Measurements from ENCODE around the gene TMEM80. TPM values are rescaled to one million over a fixed set of nuclear protein-coding genes. Genes with fewer than 3 reads are reported as not detected.

Gene TMEM80
- total RNA-seq, 2 donors from 2014 or later, result 66.0 to 70.9 TPM

DNA sequence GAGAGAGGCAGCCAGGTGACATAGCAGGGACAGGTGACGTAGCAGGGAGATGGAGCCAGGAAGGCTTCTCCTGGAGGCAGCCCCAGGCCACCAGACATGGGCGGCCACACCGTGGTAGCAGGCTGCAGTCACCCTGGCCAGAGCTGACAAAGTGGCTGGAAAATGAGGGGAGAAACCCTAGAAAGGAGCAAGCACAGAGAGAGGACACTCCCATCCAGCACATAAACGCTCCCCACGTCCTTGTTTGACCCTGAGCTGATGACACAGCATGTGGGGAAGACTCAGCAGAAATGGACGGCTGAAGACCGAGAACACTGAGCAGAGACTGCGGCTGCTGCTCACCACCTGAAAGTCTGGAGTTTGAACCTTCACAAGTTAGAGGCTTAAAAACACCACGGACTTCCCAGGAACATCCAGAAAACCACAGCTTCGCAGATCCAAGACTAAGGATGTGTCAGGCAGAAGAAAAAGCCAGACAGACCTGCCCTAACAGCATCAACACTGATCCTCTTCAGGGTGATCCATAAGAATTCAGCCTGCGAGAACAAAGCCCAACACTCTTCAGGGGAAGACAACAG, 29.8 kb upstream of the TMEM80 start:
- H3K27me3 ChIP-seq (replicated peaks; ENCODE audit: insufficient read depth), result no peaks in the 10 kb centered on the region
- peak; percentile 79 for DNase-seq (ENCODE audit: low spot score)
- intact Hi-C loops (cut with DNase I), result loop anchor here (10.0 kb wide), 1 partner anchor 119 kb away; no protein-coding TSS in a partner anchor
- H3K36me3 ChIP-seq, result no peaks in the 10 kb centered on the region
- WGBS, result 28% methylated on average over 11 of the region's 11 CpGs
- H3K4me1 ChIP-seq (replicated peaks), result no peaks in the 10 kb centered on the region
- no peak overlapping the region for H3K4me3 ChIP-seq
- no peaks in the 10 kb centered on the region for H3K9me3 ChIP-seq
- TF ChIP-seq POLR2AphosphoS5 (IDR thresholded peaks at IDR 0.05) (peak; percentile 88), POLR2A (IDR thresholded peaks at IDR 0.05) (no peak)
- TF ChIP-seq, protein P1, sequence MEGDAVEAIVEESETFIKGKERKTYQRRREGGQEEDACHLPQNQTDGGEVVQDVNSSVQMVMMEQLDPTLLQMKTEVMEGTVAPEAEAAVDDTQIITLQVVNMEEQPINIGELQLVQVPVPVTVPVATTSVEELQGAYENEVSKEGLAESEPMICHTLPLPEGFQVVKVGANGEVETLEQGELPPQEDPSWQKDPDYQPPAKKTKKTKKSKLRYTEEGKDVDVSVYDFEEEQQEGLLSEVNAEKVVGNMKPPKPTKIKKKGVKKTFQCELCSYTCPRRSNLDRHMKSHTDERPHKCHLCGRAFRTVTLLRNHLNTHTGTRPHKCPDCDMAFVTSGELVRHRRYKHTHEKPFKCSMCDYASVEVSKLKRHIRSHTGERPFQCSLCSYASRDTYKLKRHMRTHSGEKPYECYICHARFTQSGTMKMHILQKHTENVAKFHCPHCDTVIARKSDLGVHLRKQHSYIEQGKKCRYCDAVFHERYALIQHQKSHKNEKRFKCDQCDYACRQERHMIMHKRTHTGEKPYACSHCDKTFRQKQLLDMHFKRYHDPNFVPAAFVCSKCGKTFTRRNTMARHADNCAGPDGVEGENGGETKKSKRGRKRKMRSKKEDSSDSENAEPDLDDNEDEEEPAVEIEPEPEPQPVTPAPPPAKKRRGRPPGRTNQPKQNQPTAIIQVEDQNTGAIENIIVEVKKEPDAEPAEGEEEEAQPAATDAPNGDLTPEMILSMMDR (IDR thresholded peaks at IDR 0.05), result peak in 1 of 4 experiments; percentile 5
- H3K27ac ChIP-seq, result peak overlapping the region; percentile 73 to 79

DNA sequence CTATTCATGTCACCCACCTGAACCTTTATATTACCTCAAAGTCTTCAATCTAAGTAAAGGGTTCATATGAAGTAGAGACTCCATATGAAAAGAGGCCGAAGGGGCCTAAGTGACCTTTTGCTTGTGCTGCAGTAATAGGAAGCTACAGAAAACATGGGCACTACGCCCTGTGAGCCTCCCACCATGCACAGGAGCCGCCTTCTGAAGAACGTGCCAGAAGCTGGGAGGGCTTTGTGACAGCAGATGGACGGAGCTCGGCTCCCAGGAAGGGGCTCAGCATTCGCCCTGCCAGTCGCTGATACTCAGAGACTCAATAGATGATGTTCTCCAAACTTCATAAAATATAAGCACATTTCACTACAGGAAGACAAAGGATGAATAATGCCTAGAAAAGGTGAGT, 21.8 kb upstream of the TMEM80 start:
- H3K4me3 ChIP-seq, result no peak overlapping the region
- H3K36me3 ChIP-seq, result peaks cover 5 to 14% of the 10 kb centered on the region in 2 donors
- TF ChIP-seq, protein P1 (IDR thresholded peaks at IDR 0.05), result no peak
- TF ChIP-seq POLR2A (IDR thresholded peaks at IDR 0.05) (no peak), POLR2AphosphoS5 (IDR thresholded peaks at IDR 0.05) (no peak)
- no peaks in the 10 kb centered on the region for H3K27me3 ChIP-seq (replicated peaks; ENCODE audit: insufficient read depth)
- intact Hi-C loops (cut with DNase I), result no loop called here
- no peak overlapping the region for H3K27ac ChIP-seq
- H3K4me1 ChIP-seq (replicated peaks), result no peaks in the 10 kb centered on the region
- no peak for DNase-seq (ENCODE audit: low spot score)
- WGBS, result 90% methylated on average over 8 of the region's 8 CpGs
- no peaks in the 10 kb centered on the region for H3K9me3 ChIP-seq

DNA sequence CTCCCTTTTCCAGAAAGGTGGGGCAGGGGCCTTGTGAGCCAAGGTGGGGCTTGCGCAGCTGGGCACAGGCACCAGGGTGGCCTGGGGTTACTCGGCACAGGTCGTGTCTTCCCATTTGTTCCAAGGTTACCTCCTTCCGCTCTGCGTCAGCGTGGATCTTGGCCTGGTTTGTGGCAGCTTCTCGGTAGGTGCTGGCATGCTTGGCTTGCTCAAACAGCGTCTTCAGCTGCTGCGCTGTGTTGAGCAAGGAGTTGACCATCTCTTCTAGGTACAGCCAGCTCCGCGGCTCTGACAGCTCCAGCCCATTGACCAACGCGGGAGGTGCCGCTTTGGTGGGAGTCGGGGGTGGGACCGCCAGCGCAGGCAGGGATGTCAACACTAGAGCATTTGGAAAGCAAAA, 21.2 kb upstream of the TMEM80 start:
- TF ChIP-seq POLR2A (IDR thresholded peaks at IDR 0.05) (no peak), POLR2AphosphoS5 (IDR thresholded peaks at IDR 0.05) (no peak)
- TF ChIP-seq, protein P1 (IDR thresholded peaks at IDR 0.05), result no peak
- H3K4me3 ChIP-seq, result no peak overlapping the region
- H3K36me3 ChIP-seq, result peaks cover 5 to 14% of the 10 kb centered on the region in 2 donors
- no peak for DNase-seq (ENCODE audit: low spot score)
- H3K9me3 ChIP-seq, result no peaks in the 10 kb centered on the region
- intact Hi-C loops (cut with DNase I), result no loop called here
- WGBS, result 95% methylated on average over 17 of the region's 17 CpGs
- H3K27ac ChIP-seq, result no peak overlapping the region
- no peaks in the 10 kb centered on the region for H3K27me3 ChIP-seq (replicated peaks; ENCODE audit: insufficient read depth)
- no peaks in the 10 kb centered on the region for H3K4me1 ChIP-seq (replicated peaks)

DNA sequence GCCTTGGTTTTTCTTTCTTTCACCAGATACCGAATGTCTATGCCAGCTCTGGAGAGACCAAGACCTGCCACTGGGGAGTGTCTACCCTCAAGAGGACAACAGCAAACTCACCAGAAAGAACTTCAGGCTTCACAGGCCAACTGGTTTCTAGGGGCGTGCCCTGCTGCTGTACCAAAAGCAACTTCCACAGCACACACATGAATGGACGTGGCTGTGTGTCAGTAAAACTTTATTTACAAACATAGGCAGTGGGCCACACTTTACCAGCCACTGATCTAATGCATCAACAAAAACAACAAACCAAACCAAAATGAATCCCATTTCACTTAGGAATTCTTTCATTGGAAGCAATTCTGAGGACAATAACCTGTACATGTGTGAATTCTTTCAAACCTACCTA, 17.3 kb upstream of the TMEM80 start:
- peaks cover 5 to 14% of the 10 kb centered on the region in 2 donors for H3K36me3 ChIP-seq
- 92% methylated on average over 3 of the region's 3 CpGs for WGBS
- intact Hi-C loops (cut with DNase I), result no loop called here
- no peaks in the 10 kb centered on the region for H3K27me3 ChIP-seq (replicated peaks; ENCODE audit: insufficient read depth)
- TF ChIP-seq POLR2A (IDR thresholded peaks at IDR 0.05) (no peak), POLR2AphosphoS5 (IDR thresholded peaks at IDR 0.05) (no peak)
- TF ChIP-seq, protein P1 (IDR thresholded peaks at IDR 0.05), result no peak
- no peak overlapping the region for H3K4me3 ChIP-seq
- no peak for DNase-seq (ENCODE audit: low spot score)
- H3K9me3 ChIP-seq, result no peaks in the 10 kb centered on the region
- H3K4me1 ChIP-seq (replicated peaks), result no peaks in the 10 kb centered on the region
- no peak overlapping the region for H3K27ac ChIP-seq
